ENCODE data around the gene SH3RF1. TPM values are rescaled to one million over a fixed set of nuclear protein-coding genes. Genes with fewer than 3 reads are reported as not detected.

The SH3RF1 gene
- total RNA-seq, 1 donor from 2014 or later, result 17.1 TPM

- no peak for DNase-seq (ENCODE audit: low spot score)
- Histone ChIP-seq H4K20me1 (ENCODE audit: low read depth) (peaks cover 14% of the 10 kb centered on the region), H2AFZ (replicated peaks) (no peak overlapping the region), H3K9me3 (ENCODE audit: low read depth) (no peaks in the 10 kb centered on the region), H3K4me1 (peaks cover 49% of the 10 kb centered on the region), H3K27me3 (no peaks in the 10 kb centered on the region), H3K79me2 (ENCODE audit: low read depth) (peaks cover 66% of the 10 kb centered on the region), H3K9ac (no peak overlapping the region), H3K4me2 (peak overlapping the region; percentile 32), H3K27ac (peak overlapping the region; percentile 73), H3K4me3 (no peak overlapping the region), H3K36me3 (no peaks in the 10 kb centered on the region), H3F3A (ENCODE audit: low read depth) (peaks cover 19% of the 10 kb centered on the region)
- peaks cover 3% of the 10 kb centered on the region for H3K27me3 Mint-ChIP-seq (ENCODE audit: insufficient read depth, low read depth)
- H3K4me3 Mint-ChIP-seq, result no peak overlapping the region
- no peak overlapping the region for H3K27ac Mint-ChIP-seq
- H3K36me3 Mint-ChIP-seq, result peaks cover 2% of the 10 kb centered on the region
- TF ChIP-seq EZH2 (IDR thresholded peaks at IDR 0.05) (no peak), EZH2phosphoT487 (IDR thresholded peaks at IDR 0.05) (no peak)
- TF ChIP-seq, protein P1, sequence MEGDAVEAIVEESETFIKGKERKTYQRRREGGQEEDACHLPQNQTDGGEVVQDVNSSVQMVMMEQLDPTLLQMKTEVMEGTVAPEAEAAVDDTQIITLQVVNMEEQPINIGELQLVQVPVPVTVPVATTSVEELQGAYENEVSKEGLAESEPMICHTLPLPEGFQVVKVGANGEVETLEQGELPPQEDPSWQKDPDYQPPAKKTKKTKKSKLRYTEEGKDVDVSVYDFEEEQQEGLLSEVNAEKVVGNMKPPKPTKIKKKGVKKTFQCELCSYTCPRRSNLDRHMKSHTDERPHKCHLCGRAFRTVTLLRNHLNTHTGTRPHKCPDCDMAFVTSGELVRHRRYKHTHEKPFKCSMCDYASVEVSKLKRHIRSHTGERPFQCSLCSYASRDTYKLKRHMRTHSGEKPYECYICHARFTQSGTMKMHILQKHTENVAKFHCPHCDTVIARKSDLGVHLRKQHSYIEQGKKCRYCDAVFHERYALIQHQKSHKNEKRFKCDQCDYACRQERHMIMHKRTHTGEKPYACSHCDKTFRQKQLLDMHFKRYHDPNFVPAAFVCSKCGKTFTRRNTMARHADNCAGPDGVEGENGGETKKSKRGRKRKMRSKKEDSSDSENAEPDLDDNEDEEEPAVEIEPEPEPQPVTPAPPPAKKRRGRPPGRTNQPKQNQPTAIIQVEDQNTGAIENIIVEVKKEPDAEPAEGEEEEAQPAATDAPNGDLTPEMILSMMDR (IDR thresholded peaks at IDR 0.05), result no peak
- H3K4me1 Mint-ChIP-seq, result peaks cover 25% of the 10 kb centered on the region
- no peaks in the 10 kb centered on the region for H3K9me3 Mint-ChIP-seq
These were observed 86.1 kb downstream of the SH3RF1 start for GRCh38 chr4:169184686-169185085.

GRCh38 chr4:169184236-169184635 lies 86.5 kb downstream of the SH3RF1 start:
- H3K27ac Mint-ChIP-seq, result no peak overlapping the region
- peaks cover 14% of the 10 kb centered on the region for H4K20me1 ChIP-seq (ENCODE audit: low read depth)
- H3K4me3 Mint-ChIP-seq, result no peak overlapping the region
- H3K9ac ChIP-seq, result no peak overlapping the region
- H3K27ac ChIP-seq, result peak overlapping the region; percentile 73
- no peak overlapping the region for H3K4me3 ChIP-seq
- peaks cover 3% of the 10 kb centered on the region for H3K27me3 Mint-ChIP-seq (ENCODE audit: insufficient read depth, low read depth)
- H3F3A ChIP-seq (ENCODE audit: low read depth), result peaks cover 19% of the 10 kb centered on the region
- H3K36me3 Mint-ChIP-seq, result peaks cover 2% of the 10 kb centered on the region
- no peak overlapping the region for H2AFZ ChIP-seq (replicated peaks)
- H3K27me3 ChIP-seq, result no peaks in the 10 kb centered on the region
- H3K4me2 ChIP-seq, result peak overlapping the region; percentile 32
- H3K4me1 Mint-ChIP-seq, result peaks cover 25% of the 10 kb centered on the region
- H3K4me1 ChIP-seq, result peaks cover 47% of the 10 kb centered on the region
- no peaks in the 10 kb centered on the region for H3K36me3 ChIP-seq
- TF ChIP-seq EZH2 (IDR thresholded peaks at IDR 0.05) (no peak), EZH2phosphoT487 (IDR thresholded peaks at IDR 0.05) (no peak)
- TF ChIP-seq, protein P1 (IDR thresholded peaks at IDR 0.05), result no peak
- DNase-seq (ENCODE audit: low spot score), result no peak
- no peaks in the 10 kb centered on the region for H3K9me3 ChIP-seq (ENCODE audit: low read depth)
- peaks cover 66% of the 10 kb centered on the region for H3K79me2 ChIP-seq (ENCODE audit: low read depth)
- no peaks in the 10 kb centered on the region for H3K9me3 Mint-ChIP-seq

GRCh38 chr4:169183581-169183980 lies 87.2 kb downstream of the SH3RF1 start:
- Mint-ChIP-seq H3K4me3 (no peak overlapping the region), H3K27me3 (ENCODE audit: insufficient read depth, low read depth) (peaks cover 3% of the 10 kb centered on the region), H3K27ac (no peak overlapping the region), H3K9me3 (no peaks in the 10 kb centered on the region), H3K4me1 (peaks cover 25% of the 10 kb centered on the region), H3K36me3 (peaks cover 2% of the 10 kb centered on the region)
- Histone ChIP-seq H3K27me3 (no peaks in the 10 kb centered on the region), H3K4me3 (no peak overlapping the region), H3K36me3 (no peaks in the 10 kb centered on the region), H3K4me1 (peaks cover 40% of the 10 kb centered on the region), H4K20me1 (ENCODE audit: low read depth) (peaks cover 14% of the 10 kb centered on the region), H3K9ac (no peak overlapping the region), H3K4me2 (no peak overlapping the region), H3F3A (ENCODE audit: low read depth) (peaks cover 19% of the 10 kb centered on the region), H2AFZ (replicated peaks) (no peak overlapping the region), H3K79me2 (ENCODE audit: low read depth) (peaks cover 64% of the 10 kb centered on the region), H3K27ac (peak overlapping the region; percentile 73), H3K9me3 (ENCODE audit: low read depth) (no peaks in the 10 kb centered on the region)
- TF ChIP-seq EZH2phosphoT487 (IDR thresholded peaks at IDR 0.05) (no peak), EZH2 (IDR thresholded peaks at IDR 0.05) (no peak)
- TF ChIP-seq, protein P1 (IDR thresholded peaks at IDR 0.05), result no peak
- DNase-seq (ENCODE audit: low spot score), result no peak

Measured in neural progenitor cell (in vitro differentiated cells).